Measurements from ENCODE around the gene NEIL3. TPM values are rescaled to one million over a fixed set of nuclear protein-coding genes. Genes with fewer than 3 reads are reported as not detected.

Gene NEIL3
- total and polyA plus RNA-seq, 11 donors, result 0.04 to 1.7 (median 0.19) TPM; not detected in 6

DNA sequence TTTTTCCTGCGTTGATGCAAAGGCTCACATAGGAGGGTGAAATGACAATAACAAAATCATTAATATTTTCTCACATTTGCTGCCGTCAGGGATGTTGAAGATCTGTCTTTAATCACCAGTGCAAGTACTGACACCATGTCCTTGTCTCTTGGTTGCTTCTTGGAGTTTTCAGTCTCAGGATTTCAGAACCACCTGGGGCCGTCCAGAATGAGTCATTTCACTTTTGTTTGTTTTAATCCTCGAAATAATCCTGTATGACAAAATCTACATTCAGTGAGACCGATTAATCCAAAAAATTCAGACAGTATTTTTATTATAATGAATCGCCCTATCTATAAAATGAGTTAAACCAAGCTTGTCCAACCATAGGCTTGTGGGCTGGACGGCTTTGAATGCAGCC lies 47.2 kb downstream of the NEIL3 start:
- Histone ChIP-seq H3K9me3 (no peaks in the 10 kb centered on the region), H3K4me3 (no peak overlapping the region), H3K27me3 (no peaks in the 10 kb centered on the region), H3K4me1 (no peaks in the 10 kb centered on the region), H3K36me3 (no peaks in the 10 kb centered on the region), H3K27ac (no peak overlapping the region)
- DNase-seq (no peak), ATAC-seq (no peak)
- no peak for TF ChIP-seq POLR2A (IDR thresholded peaks at IDR 0.05)
- TF ChIP-seq, protein P1, sequence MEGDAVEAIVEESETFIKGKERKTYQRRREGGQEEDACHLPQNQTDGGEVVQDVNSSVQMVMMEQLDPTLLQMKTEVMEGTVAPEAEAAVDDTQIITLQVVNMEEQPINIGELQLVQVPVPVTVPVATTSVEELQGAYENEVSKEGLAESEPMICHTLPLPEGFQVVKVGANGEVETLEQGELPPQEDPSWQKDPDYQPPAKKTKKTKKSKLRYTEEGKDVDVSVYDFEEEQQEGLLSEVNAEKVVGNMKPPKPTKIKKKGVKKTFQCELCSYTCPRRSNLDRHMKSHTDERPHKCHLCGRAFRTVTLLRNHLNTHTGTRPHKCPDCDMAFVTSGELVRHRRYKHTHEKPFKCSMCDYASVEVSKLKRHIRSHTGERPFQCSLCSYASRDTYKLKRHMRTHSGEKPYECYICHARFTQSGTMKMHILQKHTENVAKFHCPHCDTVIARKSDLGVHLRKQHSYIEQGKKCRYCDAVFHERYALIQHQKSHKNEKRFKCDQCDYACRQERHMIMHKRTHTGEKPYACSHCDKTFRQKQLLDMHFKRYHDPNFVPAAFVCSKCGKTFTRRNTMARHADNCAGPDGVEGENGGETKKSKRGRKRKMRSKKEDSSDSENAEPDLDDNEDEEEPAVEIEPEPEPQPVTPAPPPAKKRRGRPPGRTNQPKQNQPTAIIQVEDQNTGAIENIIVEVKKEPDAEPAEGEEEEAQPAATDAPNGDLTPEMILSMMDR (IDR thresholded peaks at IDR 0.05), result no peak
- intact Hi-C loops (cut with DNase I), result no loop called here
- 95 to 97% (median 96%) methylated on average over 7 of the region's 7 CpGs for WGBS, 4 donors

DNA sequence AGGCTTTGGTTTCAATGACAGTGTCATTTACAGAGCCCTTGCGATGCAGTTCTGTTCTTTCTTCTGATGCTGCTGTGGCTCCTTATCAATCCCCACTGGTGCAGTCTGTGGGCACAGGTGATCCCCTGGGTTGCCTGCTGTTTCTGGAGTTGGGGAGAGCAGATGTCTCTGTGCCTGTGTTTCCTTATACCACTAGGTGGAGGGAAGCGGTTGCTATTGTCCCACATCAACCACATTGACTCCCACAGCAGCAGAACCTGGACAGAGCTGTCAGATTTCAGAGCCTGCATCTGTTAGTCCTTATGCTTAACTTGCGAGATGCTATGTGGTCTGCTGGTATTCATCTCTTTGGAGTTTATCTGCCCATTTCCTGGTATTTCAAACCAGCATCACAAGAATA lies 57.7 kb downstream of the NEIL3 start:
- DNase-seq (no peak), ATAC-seq (no peak)
- Histone ChIP-seq H3K27me3 (no peaks in the 10 kb centered on the region), H3K4me1 (no peaks in the 10 kb centered on the region), H3K36me3 (no peaks in the 10 kb centered on the region), H3K4me3 (no peak overlapping the region), H3K9me3 (peaks cover 0 to 10% (median 0%) of the 10 kb centered on the region in 12 donors), H3K27ac (no peak overlapping the region)
- 79 to 90% (median 82%) methylated on average over 3 of the region's 3 CpGs for WGBS, 4 donors
- TF ChIP-seq, protein P1 (IDR thresholded peaks at IDR 0.05), result no peak
- TF ChIP-seq POLR2A (IDR thresholded peaks at IDR 0.05), result no peak
- intact Hi-C loops (cut with DNase I), result no loop called here

DNA sequence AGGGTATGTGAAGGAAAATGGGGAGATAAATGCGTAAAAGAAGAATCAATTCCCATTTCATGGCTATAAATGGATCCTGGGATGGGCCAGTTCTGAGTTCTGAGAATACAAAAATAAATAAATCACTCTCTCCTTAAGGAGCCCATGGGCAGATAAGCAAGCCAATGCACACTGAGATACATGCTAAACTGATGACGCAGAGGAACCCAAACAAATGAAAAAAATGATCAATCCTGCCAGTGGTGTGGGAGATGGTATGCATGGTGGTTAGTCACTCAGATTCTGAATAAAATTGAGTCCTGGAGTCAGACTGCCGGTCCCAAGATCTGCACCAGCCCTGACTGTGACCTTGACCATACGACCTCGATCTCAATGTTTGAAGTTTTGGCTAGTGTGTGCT lies 59.7 kb downstream of the NEIL3 start:
- Histone ChIP-seq H3K4me1 (no peaks in the 10 kb centered on the region), H3K27me3 (no peaks in the 10 kb centered on the region), H3K27ac (no peak overlapping the region), H3K9me3 (peaks cover 0 to 10% (median 0%) of the 10 kb centered on the region in 12 donors), H3K4me3 (no peak overlapping the region), H3K36me3 (no peaks in the 10 kb centered on the region)
- no peak for ATAC-seq
- no peak for TF ChIP-seq POLR2A (IDR thresholded peaks at IDR 0.05)
- TF ChIP-seq, protein P1 (IDR thresholded peaks at IDR 0.05), result no peak
- WGBS, 4 donors, result 59 to 70% (median 63%) methylated on average over 5 of the region's 5 CpGs
- intact Hi-C loops (cut with DNase I), result no loop called here
- DNase-seq, result no peak

DNA sequence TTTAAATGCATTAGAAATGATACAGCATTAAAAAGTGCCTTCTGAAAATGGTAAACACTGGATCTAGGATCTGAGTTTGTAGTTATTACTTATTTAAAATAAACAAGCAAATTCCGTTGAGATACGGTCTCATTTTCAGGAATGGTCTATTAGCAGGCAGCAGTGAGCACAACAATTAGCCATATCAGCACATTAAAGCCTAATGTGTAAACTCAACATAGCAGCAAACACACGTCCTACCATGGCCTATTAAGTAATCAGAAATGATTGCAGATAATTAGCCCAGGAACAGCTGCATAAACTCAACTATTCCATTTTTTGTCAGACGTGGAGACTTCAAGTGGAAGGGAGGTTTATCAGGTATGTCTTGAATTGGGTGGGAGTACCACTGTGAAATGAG lies 61.8 kb downstream of the NEIL3 start:
- intact Hi-C loops (cut with DNase I), result no loop called here
- WGBS, 4 donors, result 62 to 77% (median 69%) methylated on average over 4 of the region's 4 CpGs
- H3K4me1 ChIP-seq, result no peaks in the 10 kb centered on the region

More for the DNA sequence above, 61.8 kb downstream of the NEIL3 start:
- no peak for ATAC-seq
- no peaks in the 10 kb centered on the region for H3K36me3 ChIP-seq
- TF ChIP-seq, protein P1 (IDR thresholded peaks at IDR 0.05), result no peak
- no peak for TF ChIP-seq POLR2A (IDR thresholded peaks at IDR 0.05)
- no peak overlapping the region for H3K4me3 ChIP-seq
- no peaks in the 10 kb centered on the region for H3K27me3 ChIP-seq
- no peak overlapping the region for H3K27ac ChIP-seq
- no peak for DNase-seq
- H3K9me3 ChIP-seq, result peaks cover 0 to 9% (median 0%) of the 10 kb centered on the region in 12 donors
